SK-N-SH treated with all-trans-retinoic acid at 6 μM for 48 hours (cell line): ENCODE measurements around the gene RNF207.

ENCODE experiments used
- PATZ1 ChIP-seq: fragments of 250-450 bp; sonication (Bioruptor Pico); IDR thresholded peaks from 2 replicates; pipeline ENCODE4 v1.8.0; 2020; ENCODE audit warnings: mild to moderate bottlenecking, moderate library complexity, borderline replicate concordance
- TCF4 ChIP-seq: fragments of 250-450 bp; sonication (Bioruptor Pico); IDR thresholded peaks from 2 replicates; pipeline ENCODE4 v1.8.0; 2021; ENCODE audit warnings: mild to moderate bottlenecking, moderate library complexity, borderline replicate concordance
- ZC3H10 ChIP-seq: fragments of 250-450 bp; sonication (Bioruptor Pico); IDR thresholded peaks from 2 replicates; pipeline ENCODE4 v1.5.1; 2021; ENCODE audit warnings: mild to moderate bottlenecking, moderate library complexity

- TF ChIP-seq ZC3H10 (CRISPR knock-in tag) (no peak), PATZ1 (CRISPR knock-in tag) (no peak), TCF4 (CRISPR knock-in tag) (no peak)
Measured at GRCh38 chr1:6220236-6220635, 14.3 kb downstream of the RNF207 start.
